OCI-LY1 (cell line): Measurements from ENCODE around the gene WDSUB1.

Source experiments
- H2AFZ ChIP-seq: fragments of 200-600 bp; sonication (generic), shearing (Covaris generic); 2 replicates; pipeline ENCODE4 v1.6.0; 2014; ENCODE audit warnings: antibody characterized with exemption, mild to moderate bottlenecking, low read length
- H3F3A ChIP-seq: fragments of 200-600 bp; sonication (generic), shearing (Covaris generic); 2 replicates; pipeline ENCODE4 v1.6.0; 2014; ENCODE audit warnings: mild to moderate bottlenecking, antibody characterized with exemption, low read length, moderate library complexity; ENCODE audit not compliant: insufficient read depth
- H3K27ac ChIP-seq: fragments of 200-600 bp; sonication (generic); 2 replicates; pipeline ENCODE4 v1.5.1; 2014; ENCODE audit warnings: low read length, mixed run types, mild to moderate bottlenecking, low read depth; ENCODE audit not compliant: poor library complexity, severe bottlenecking
- H3K27me3 ChIP-seq: fragments of 200-600 bp; sonication (generic); 2 replicates; pipeline ENCODE4 v1.6.0; 2014; ENCODE audit warnings: antibody characterized with exemption, mild to moderate bottlenecking, low read length, moderate library complexity; ENCODE audit not compliant: insufficient read depth
- H3K36me3 ChIP-seq: fragments of 200-600 bp; sonication (generic); 2 replicates; pipeline ENCODE4 v1.6.1; 2014; ENCODE audit warnings: mild to moderate bottlenecking, antibody characterized with exemption, low read length, moderate library complexity, mixed read lengths; ENCODE audit not compliant: insufficient read depth
- H3K4me1 ChIP-seq: fragments of 200-600 bp; sonication (generic); 2 replicates; pipeline ENCODE4 v1.5.1; 2014; ENCODE audit warnings: mild to moderate bottlenecking, low read length, moderate library complexity; ENCODE audit not compliant: insufficient read depth, severe bottlenecking
- H3K4me2 ChIP-seq: fragments of 200-600 bp; sonication (generic), shearing (Covaris generic); 2 replicates; pipeline ENCODE4 v1.6.1; 2014; ENCODE audit warnings: low read length
- H3K4me3 ChIP-seq: fragments of 200-600 bp; sonication (generic); 2 replicates; pipeline ENCODE4 v1.5.1; 2014; ENCODE audit warnings: low read length, low read depth, mild to moderate bottlenecking, mixed read lengths; ENCODE audit not compliant: poor library complexity, severe bottlenecking
- H3K79me2 ChIP-seq: fragments of 200-600 bp; shearing (Covaris generic); 2 replicates; pipeline ENCODE4 v1.6.1; 2016; ENCODE audit warnings: mixed run types, low read length, mixed read lengths; ENCODE audit not compliant: insufficient read depth
- H3K9ac ChIP-seq: fragments of 200-600 bp; sonication (generic), shearing (Covaris generic); 2 replicates; pipeline ENCODE4 v1.6.1; 2014; ENCODE audit warnings: mild to moderate bottlenecking, low read length, mixed read lengths
- H3K9me2 ChIP-seq: fragments of 200-600 bp; sonication (generic), shearing (Covaris generic); 2 replicates; pipeline ENCODE4 v1.6.1; 2014; ENCODE audit warnings: low read depth, mild to moderate bottlenecking, low read length, mixed read lengths
- H3K9me3 ChIP-seq: fragments of 200-600 bp; shearing (Covaris generic); 2 replicates; pipeline ENCODE4 v1.6.1; 2014; ENCODE audit warnings: low read length, mixed read lengths
- H4K20me1 ChIP-seq: fragments of 200-600 bp; sonication (generic), shearing (Covaris generic); 2 replicates; pipeline ENCODE4 v1.6.0; 2016; ENCODE audit warnings: mild to moderate bottlenecking, low read length; ENCODE audit not compliant: insufficient read depth
- CTCF ChIP-seq: fragments of 200-600 bp; sonication (generic), shearing (Covaris generic); IDR thresholded peaks from 2 replicates; pipeline ENCODE4 v1.5.1; 2017; ENCODE audit warnings: mild to moderate bottlenecking, antibody characterized with exemption, low read length, moderate library complexity, mixed read lengths
- EZH2 ChIP-seq: fragments of 200-600 bp; sonication (generic), shearing (Covaris generic); IDR thresholded peaks from 2 replicates; pipeline ENCODE4 v1.8.0; 2017; ENCODE audit warnings: borderline replicate concordance, mixed run types, mild to moderate bottlenecking, antibody characterized with exemption, low read length, moderate library complexity, mixed read lengths

The WDSUB1 gene

DNA sequence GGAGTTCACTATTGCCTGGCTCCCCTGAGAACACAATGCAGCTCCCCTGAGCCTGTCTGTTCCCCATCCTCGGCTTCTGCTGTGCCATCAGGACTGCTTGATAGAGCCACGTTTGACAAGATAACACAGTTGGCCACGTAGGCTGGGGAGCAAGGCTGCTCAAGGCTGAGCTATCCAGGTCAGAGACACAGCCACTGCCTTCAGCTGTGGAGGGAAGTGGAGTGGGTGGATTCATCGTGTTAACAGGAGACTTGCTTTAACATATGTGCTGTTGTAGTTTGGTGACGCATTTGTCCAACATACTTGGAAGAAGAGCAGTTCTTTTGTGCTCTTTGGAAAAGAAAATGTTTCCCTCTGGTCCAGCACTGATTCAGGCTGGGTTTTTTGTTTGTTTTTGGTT, 68.8 kb downstream of the WDSUB1 start:
- Histone ChIP-seq H3K9ac (no peak overlapping the region), H3K4me2 (no peak overlapping the region), H3K9me2 (no peaks in the 10 kb centered on the region), H3K4me1 (no peaks in the 10 kb centered on the region), H3K36me3 (no peaks in the 10 kb centered on the region), H4K20me1 (no peaks in the 10 kb centered on the region), H3K4me3 (no peak overlapping the region), H2AFZ (no peak overlapping the region), H3F3A (no peaks in the 10 kb centered on the region), H3K9me3 (no peaks in the 10 kb centered on the region), H3K27me3 (no peaks in the 10 kb centered on the region), H3K27ac (no peak overlapping the region), H3K79me2 (no peaks in the 10 kb centered on the region)
- TF ChIP-seq CTCF = no peak
- no peak for TF ChIP-seq EZH2

GRCh38 chr2:159215116-159215515, 71.4 kb downstream of the WDSUB1 start:
- Histone ChIP-seq H3K9ac (no peak overlapping the region), H2AFZ (no peak overlapping the region), H3K4me1 (no peaks in the 10 kb centered on the region), H3K4me2 (no peak overlapping the region), H3K9me2 (no peaks in the 10 kb centered on the region), H4K20me1 (no peaks in the 10 kb centered on the region), H3K9me3 (no peaks in the 10 kb centered on the region), H3K4me3 (no peak overlapping the region), H3K79me2 (no peaks in the 10 kb centered on the region), H3K27me3 (no peaks in the 10 kb centered on the region), H3K36me3 (no peaks in the 10 kb centered on the region), H3F3A (no peaks in the 10 kb centered on the region), H3K27ac (no peak overlapping the region)
- no peak for TF ChIP-seq CTCF
- TF ChIP-seq EZH2 = no peak

GRCh38 chr2:159214325-159214865, 72.1 kb downstream of the WDSUB1 start:
- H3K9ac ChIP-seq = no peak overlapping the region
- no peaks in the 10 kb centered on the region for H3K9me3 ChIP-seq
- H3K36me3 ChIP-seq = no peaks in the 10 kb centered on the region
- H3K27me3 ChIP-seq = no peaks in the 10 kb centered on the region
- H3K4me1 ChIP-seq = no peaks in the 10 kb centered on the region
- H3K9me2 ChIP-seq = no peaks in the 10 kb centered on the region
- no peak overlapping the region for H2AFZ ChIP-seq
- no peaks in the 10 kb centered on the region for H3K79me2 ChIP-seq
- H3K4me2 ChIP-seq = no peak overlapping the region
- TF ChIP-seq EZH2 (no peak), CTCF (no peak)
- H3K4me3 ChIP-seq = no peak overlapping the region
- no peaks in the 10 kb centered on the region for H3F3A ChIP-seq
- no peaks in the 10 kb centered on the region for H4K20me1 ChIP-seq
- no peak overlapping the region for H3K27ac ChIP-seq
